ENCODE data around the gene TIAM2. TPM values are rescaled to one million over a fixed set of nuclear protein-coding genes. Genes with fewer than 3 reads are reported as not detected.

TIAM2 gene
- total RNA-seq, 1 donor from 2014 or later, result 6.2 TPM

- Histone ChIP-seq H3K4me3 (no peak overlapping the region), H3K36me3 (no peaks in the 10 kb centered on the region), H3K9me3 (no peaks in the 10 kb centered on the region), H3K27me3 (no peaks in the 10 kb centered on the region), H3K27ac (no peak overlapping the region), H3K4me1 (no peaks in the 10 kb centered on the region)
- no peak for DNase-seq
- TF ChIP-seq CTCF (IDR thresholded peaks at IDR 0.05), result no peak
- intact Hi-C loops (cut with DNase I), result no loop called here
- no peak for ATAC-seq
Measured at GRCh38 chr6:155022721-155023120, 27.6 kb downstream of the TIAM2 start.

- Histone ChIP-seq H3K36me3 (no peaks in the 10 kb centered on the region), H3K27ac (no peak overlapping the region), H3K27me3 (no peaks in the 10 kb centered on the region), H3K4me1 (no peaks in the 10 kb centered on the region), H3K9me3 (no peaks in the 10 kb centered on the region), H3K4me3 (no peak overlapping the region)
- intact Hi-C loops (cut with DNase I), result no loop called here
- ATAC-seq (no peak), DNase-seq (no peak)
- TF ChIP-seq CTCF (IDR thresholded peaks at IDR 0.05), result no peak
Measured at GRCh38 chr6:155023717-155024116, 28.6 kb downstream of the TIAM2 start.

- Histone ChIP-seq H3K27me3 (no peaks in the 10 kb centered on the region), H3K9me3 (no peaks in the 10 kb centered on the region), H3K4me1 (no peaks in the 10 kb centered on the region), H3K4me3 (no peak overlapping the region), H3K36me3 (no peaks in the 10 kb centered on the region), H3K27ac (no peak overlapping the region)
- peak; percentile 56 for ATAC-seq
- intact Hi-C loops (cut with DNase I), result no loop called here
- TF ChIP-seq CTCF (IDR thresholded peaks at IDR 0.05), result no peak
- no peak for DNase-seq
Measured at GRCh38 chr6:155024391-155025027, 29.4 kb downstream of the TIAM2 start.

GRCh38 chr6:155026022-155026705 lies 31.0 kb downstream of the TIAM2 start:
- Histone ChIP-seq H3K36me3 (no peaks in the 10 kb centered on the region), H3K9me3 (no peaks in the 10 kb centered on the region), H3K4me3 (no peak overlapping the region), H3K4me1 (no peaks in the 10 kb centered on the region), H3K27ac (no peak overlapping the region), H3K27me3 (no peaks in the 10 kb centered on the region)
- DNase-seq (no peak), ATAC-seq (peak; percentile 57)
- TF ChIP-seq CTCF (IDR thresholded peaks at IDR 0.05), result no peak
- intact Hi-C loops (cut with DNase I), result no loop called here

- ATAC-seq, result no peak
- no peaks in the 10 kb centered on the region for H3K36me3 ChIP-seq
- TF ChIP-seq CTCF (IDR thresholded peaks at IDR 0.05), result no peak
- H3K27ac ChIP-seq, result no peak overlapping the region
- no peaks in the 10 kb centered on the region for H3K9me3 ChIP-seq
- no peak overlapping the region for H3K4me3 ChIP-seq
- no peaks in the 10 kb centered on the region for H3K27me3 ChIP-seq
- intact Hi-C loops (cut with DNase I), result no loop called here
- no peaks in the 10 kb centered on the region for H3K4me1 ChIP-seq
- DNase-seq, result no peak
Measured at GRCh38 chr6:155026706-155027045, 31.6 kb downstream of the TIAM2 start.
